ENCODE results near the gene RASA3.

Gene RASA3

DNA sequence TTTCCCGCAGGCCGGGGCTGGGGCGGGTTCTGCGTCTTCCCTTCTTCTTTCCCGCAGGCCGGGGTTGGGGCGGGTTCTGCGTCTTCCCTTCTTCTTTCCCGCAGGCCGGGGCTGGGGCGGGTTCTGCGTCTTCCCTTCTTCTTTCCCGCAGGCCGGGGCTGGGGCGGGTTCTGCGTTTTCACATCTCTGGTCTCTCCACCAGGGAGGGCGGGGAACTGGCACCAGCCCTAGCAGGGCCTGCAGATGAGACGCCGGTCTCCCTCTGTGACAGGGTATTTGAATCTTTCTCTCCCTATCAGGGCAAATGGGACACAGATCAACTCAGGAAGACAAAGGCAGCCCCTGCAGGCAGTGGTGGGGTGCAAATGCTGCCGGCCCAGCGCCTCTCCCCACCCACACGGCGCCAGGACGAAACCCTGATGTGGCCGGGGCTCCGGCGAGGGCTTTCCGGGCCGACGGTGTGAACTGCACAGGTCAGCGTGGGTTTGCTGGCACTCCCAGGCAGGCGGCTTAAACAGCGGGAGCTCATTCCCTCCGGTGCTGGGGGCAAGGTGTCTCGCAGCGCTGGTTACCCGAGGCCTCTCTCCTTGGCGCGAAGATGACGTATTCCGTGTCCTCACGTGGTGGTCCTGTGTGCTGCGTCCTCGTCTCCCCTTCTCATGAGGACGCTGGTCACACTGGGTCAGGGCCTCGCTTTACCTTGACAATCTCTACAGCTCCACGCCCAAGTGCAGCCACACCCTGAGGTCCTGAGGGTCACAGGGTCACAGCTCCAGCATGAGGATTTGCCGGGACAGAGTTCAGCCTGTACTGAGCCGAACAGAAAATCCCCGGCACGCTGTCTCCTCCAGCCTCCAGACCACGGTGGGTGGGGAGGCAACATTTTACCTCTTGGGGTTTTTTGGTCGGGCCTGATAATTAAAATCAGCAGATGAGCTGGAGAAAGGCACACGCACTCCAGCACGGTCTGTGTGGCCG lies 157.8 kb downstream of the RASA3 start:
- DNase-seq = no peak

DNA sequence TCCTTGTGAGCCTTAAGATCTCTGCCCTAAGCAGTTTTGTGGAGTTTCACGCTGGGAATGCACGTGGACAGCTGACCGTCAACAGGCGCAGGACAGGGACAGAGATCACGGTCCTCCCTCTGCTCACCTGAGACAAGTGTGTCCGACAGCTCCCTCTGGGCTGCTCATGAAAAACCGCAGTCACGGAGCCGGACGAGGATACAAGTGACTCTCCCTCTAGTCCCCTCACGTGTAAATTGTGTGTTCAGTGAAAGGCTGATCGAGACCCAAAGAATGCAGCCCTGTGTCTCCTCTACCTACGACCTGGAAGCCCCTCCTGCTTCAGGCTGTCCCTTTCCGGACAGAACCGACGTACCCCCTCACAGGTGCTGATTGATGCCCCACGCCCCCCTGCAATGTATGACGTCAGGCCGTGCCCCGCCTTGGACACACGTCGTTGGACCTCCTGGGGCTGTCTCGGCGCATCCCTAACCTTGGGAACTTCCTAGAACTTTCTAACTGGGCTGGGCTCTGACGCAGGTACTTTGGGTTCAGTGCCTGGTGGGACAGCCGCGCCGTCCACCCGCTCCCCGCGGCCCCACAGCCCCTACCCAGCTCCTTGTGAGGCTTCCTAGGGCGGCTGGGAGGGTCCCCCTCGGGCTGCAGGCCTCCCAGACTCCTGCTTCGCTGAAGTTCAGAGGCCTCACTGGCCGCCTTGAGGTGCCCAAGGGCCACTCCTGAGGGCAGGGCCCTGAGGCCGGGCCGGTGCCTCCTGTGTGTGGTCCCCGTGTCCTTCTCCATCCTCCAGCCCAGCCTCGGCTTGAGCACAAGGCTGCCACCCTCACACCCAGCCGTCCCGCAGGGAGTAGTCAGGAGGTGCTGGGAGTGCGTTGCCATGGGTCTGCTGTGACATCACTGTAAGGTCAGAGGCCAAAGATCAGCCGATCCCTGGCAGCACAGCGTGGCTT lies 158.9 kb downstream of the RASA3 start, which contains the start of gene C13orf46:
Gene C13orf46 (minus strand): TSS at position 859 of the 947 bp plus-strand sequence. CDS start 79 bp downstream, at position 780.
- DNase-seq = no peak

DNA sequence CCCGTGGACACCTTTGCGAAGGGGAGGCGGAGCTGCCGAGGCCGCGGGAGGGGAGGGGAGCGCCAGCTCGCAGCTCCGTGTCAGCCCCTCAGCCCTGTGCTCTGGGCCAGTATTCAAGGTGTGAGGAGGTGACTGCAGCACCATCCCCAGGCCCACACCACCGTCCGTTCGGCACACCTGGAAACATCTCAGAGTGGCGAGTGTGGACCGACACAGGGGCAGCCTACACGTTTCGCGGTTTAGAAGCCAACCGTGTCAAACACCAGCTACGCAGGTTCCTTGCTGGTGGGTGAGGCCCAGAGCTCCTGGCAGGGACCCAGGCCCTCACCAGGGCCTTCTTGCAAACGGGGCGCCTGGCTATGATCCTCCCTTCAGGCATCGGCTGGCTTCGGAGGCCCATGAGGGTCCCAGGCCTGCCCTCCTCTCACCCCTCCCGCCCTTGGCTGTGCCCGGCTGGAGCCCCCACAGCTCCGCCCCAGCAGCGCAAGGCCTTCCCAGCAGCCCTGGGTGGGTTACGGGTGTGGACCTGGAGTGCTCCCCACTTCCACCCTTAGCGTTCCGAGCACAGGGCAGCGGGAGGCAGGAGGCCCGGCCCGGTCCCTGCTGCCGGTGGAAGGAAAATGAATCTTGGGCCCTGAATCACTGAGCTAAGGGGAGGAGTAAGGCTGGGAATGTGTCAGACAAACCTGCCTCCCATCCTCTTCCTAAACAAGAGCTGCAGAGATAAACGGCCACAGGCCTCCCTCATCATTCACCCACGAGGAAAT lies 159.8 kb downstream of the RASA3 start:
- DNase-seq = no peak

DNA sequence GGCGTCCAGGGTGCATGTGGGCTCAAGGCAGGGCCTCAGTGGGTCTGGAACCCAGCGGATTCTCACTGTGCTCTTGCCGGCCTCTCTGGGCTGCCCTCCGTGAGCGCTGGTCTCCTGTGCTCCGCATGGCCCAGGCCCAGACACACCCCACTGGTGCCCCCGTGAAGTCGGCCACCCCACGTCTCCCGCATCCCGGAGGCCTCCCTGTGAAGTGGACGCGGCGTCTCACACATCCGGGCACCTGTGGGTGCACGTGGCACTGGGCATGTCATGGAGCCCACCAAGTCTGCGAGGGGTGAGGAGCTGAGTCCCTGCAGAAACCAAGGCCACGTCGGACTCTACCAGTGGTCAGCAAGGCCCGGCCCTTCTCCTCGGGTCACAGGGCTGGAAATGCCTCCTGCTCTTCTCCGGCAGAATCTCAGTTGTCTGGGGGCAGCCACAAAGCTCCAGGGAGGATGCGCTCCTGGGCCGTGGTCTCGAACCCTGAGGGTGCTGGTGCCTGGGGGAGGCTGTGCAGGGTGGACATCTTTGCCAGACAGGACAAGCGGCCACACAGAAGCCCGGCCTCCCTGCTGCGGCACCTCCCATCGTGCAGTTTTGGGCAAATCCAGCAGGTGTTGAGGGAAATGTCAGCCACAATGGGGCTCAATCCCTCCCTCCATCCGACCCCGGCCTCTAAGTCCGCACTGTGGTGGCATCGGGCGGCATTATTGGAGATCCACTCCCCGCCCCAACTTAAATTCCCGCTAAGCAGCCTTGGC lies 160.8 kb downstream of the RASA3 start:
- no peak for DNase-seq

DNA sequence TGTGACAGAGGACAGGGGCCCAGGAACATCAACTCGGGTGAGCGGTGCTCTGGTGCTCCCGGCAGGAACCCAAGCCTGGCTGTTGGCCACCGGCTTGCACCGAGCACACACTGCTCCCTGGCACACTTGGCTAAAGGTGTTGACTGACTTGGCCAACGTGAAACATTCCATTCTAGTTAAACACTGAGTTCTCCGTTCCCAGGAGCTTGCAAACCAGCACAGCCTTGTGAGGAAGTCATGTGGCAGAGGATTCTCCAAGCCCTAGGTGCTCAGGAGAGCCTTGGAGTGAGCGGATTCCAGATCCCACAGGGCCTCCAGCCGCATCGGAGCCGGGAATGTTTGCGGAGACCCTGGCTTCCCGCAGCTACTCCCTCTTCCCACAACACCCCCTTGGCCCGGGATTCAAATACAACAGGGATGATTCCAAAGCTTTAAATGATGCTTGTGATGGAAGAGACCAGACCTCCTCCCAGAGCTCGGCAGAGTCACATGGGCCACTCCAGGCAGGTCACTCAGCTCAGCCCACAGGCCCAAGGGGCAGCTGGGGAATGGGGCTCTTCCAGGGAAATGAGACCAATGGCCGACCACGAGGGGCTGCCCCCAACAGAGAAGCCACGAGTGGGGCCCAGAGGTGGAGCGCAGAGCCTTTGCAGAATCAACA lies 161.5 kb downstream of the RASA3 start:
- DNase-seq = no peak

DNA sequence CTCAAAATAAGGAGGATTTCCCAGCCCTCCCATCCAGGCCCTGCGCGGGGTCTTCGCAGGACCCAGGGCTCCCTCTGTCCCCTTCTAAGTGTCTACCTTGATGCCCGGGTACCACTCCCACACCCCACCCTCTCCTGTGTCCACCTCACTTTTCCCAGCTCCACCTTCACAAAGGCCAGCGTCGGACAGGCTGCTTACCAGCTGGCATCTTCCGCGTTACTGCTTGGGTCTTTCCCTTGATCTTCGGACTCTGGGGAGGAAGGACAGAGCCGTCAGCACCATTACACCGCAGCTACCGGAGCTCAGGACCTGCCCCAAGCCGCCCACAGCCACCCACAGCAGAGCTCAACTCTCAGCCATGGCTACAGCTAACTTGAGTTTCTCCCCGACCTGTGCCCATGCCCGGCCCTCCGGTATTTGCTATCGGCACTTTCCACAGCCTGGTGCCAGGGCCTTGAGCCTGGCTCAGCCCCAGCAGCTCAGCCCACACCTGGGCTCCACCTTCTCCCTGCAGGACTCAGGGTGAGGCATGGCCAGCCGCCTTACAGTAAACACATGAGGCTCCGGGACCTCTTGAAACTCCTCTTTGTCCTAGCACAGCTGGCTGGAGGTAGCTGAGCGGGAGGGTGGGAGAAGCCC lies 162.3 kb downstream of the RASA3 start:
- no peak for DNase-seq

DNA sequence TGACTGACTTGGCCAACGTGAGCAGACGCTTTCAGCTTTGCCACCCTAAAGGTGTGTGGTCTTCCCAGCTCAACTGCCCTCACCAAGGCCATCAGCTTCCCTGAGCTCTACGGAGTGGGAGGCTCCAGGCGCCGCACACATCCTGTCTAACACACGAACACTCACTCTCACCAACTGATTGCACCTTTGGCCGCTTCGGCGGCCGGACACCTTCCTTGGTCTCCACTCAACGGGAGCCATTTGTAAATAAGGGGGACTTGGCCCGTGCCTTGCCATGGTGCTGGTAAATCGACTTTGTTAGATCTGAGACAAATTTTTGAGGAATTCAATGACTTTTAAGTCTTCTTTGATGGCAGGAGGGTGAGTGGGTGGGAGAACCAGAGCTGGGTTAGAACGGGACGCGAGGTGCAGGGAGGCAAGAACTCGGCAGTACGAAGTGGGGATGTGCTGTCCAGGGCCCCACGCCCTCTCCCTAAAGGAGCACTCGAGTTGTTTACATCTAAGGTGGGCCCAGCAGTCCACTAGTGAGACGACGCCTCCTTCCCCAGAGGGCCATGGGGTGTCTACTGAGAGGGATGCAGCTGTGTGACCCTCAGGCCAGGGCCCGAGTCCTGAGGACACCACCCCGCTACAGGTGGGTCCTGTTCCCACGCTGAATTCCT lies 163.0 kb downstream of the RASA3 start:
- DNase-seq = no peak

DNA sequence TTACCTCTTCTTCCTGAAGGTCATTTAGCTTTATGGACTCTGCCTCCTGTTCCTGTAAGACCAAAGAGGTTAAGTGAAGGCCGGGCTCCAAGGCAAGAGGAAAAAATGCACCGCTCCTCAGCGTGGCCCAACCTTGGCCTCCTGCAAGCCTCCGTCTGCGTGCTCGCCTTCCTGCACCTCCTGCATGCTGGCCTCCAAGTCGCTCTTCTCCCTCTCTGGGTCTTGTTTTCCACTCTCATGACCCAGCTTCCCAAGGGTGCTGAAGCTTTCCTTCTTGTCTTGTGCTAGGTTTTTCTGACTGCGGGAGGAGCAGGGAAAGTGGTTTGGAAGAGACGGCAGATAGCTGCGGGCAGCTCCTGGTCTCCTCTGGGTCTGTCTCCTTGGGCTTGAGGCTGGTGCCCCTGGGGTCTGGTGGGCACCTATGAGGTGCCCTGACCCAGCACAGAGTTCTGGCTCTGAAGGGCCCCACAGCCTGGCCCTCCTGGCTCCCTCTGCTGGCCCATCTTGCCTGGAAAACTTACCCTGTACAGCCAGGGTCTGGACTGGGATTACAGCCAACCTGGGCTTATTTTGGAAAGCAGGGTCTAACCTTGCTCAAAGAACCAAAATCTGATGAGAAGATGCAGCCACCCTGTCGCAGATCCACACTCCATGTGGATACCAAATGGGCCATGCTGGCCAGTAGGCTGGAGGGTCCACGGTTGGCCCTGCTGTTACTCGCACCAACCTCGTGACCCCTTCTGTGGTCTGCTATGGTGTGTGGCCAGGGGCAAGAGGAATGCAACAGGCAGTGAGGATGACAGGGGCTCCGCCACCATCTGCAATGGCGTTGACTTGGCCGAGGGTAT lies 163.7 kb downstream of the RASA3 start:
- DNase-seq = no peak

DNA sequence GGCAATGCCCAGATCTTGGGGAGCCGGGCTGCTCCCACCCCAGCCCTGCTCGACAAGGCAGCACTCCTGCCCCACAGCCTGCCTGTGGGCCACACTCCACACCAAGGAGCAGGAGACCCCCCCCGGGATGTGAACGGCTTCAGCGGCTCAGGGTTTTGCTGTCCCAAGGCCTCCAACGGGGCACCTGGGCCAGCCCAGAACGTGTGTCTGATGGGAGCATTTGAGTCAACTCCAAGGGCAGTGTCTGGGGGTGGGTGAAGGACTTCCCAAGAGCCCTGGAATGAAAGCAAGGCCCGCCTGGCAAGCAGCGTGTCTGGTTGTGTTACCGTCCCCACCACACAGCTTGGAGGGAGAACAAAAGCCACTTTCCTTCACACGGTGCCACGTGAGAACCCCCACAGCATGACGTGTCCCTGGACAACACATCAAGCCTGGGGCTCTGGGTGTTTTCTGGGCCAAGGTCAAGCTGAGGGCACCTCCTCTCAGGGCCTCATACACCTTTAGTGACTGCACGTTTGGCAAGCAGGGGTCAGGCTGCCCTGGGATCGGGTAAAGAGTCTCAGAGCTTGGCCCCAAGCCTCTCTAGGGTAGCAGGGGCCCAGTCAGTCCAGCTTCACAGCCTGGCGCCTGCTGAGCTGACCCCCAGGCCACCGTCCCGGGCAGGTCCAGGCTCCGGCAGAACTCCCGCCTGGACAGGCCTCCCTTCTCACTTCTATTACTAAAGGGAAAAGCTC lies 164.5 kb downstream of the RASA3 start:
- DNase-seq = no peak

DNA sequence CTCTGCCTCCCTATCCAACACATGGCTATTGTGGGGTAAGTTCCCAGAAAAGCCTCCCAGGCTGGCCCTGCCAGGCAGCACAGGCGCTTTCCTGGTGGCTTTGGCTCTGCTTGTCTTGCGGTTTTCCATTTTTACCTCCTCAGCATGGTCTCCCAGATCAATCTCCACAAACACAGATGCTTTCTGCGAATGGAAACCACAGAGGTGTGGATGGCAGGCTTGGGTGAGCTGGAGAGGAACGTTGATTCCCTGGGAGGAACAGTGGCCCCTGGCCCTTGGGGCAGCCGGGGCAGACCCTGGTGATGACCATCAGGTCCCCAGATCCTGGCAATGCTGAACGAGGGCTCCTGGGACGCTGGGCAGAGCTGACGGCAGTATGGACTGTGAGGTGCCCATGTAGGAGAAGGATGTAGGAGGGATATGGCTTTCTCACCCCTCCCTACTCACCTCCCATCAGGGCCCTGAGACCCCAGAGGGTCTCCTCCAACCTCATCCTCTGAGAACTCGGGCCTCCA lies 165.2 kb downstream of the RASA3 start:
- no peak for DNase-seq

DNA sequence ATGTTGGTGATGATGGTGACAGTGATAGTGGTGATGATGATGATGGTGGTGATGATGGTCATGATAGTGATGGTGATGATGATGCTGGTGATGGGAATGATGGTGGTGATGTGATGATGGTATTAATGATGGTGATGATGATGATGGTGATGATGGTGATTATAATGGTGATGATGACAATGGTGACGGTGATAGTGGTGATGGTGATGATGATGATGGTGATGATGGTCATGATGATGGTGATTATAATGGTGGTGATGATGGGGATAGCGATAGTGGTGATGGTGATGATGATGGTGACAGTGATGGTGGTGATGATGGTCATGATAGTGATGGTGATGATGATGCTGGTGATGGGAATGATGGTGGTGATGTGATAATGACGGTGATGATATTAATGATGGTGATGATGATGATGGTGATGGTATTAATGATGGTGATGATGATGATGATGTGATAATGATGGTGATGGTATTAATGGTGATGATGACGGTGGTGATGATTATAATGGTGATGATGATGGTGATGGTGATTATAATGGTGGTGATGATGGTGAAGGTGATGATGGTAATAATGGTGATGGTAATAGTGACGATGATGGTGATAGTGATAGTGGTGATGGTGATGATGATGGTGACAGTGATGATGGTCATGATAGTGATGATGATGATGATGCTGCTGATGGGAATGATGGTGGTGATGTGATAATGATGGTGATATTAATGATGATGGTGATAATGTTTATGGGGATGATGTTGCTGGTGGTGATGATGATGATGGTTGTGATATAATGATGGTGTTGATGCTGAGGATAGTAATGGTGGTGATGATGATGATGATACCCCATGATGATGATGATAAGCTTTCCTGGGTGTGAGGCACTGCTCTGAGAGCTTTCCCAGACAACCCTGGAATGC lies 166.2 kb downstream of the RASA3 start:
- no peak for DNase-seq

DNA sequence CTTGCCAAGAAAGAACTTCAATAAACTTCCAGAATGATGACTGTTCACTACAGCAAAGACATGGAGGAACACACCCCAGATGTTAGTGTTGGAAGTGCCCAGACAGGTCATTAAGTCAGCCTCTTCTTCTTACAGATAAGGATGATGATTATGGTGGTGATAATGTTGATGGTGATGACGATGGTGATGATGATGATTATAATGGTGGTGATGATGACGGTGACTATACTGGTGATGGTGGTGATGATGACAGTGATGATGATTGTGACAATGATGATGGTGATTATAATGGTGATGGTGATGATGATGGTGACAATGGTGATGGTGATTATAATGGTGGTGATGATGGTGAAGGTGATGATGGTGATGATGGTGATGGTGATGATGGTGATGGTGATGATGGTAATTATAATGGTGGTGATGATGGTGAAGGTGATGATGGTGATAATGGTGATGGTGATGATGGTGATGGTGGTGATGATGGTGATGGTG lies 167.0 kb downstream of the RASA3 start:
- no peak for DNase-seq

DNA sequence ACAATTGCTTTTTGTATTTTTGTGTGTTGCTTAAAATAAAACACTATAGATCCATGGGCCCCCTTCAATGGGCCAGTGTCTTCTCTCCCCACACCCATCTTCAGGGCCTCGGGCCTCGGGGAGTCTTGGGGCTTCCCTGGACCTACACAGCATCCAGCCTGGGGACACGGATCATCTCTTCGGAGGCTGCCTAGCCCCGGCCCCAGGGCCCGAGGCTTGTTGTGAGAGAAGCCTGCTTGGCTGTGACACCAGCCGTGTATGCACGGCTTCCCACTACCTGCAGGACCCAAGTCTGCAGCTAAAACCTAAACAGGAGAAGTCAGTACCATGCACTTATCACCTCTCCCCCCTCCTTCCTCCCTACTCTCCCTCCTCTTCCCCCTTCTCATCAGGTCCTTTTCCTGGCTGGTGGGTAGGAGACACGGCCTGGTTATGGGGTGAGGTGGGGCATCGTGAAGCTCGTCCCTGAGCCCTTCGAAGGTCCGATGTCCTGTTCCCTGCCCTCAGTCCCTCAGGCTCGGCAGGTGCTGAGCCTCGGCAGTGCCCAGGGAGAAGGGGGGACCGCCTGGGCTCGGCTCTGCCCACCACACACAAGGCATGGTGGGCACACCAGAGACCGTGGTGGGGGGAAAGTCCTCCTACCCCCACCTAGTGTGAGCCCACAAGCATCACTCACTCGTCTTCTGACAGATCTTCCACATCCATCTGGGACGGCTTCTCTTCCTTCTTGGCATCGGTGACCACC lies 168.0 kb downstream of the RASA3 start:
- DNase-seq = no peak

DNA sequence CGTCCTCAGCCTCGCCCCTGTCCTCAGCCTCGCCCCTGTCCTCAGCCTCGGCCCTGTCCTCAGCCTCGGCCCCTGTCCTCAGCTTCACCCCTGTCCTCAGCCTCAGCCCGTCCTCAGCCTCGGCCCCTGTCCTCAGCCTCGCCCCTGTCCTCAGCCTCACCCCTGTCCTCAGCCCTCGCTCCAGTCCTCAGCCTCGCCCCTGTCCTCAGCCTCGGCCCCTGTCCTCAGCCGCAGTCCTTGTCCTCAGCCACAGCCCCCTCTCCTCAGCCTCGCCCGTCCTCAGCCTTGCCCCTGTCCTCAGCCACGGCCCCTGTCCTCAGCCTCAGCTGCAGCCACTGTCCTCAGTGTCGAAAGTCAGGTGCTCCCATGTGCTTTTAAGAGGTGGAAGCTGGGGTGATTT lies 169.0 kb downstream of the RASA3 start:
- no peak for DNase-seq

DNA sequence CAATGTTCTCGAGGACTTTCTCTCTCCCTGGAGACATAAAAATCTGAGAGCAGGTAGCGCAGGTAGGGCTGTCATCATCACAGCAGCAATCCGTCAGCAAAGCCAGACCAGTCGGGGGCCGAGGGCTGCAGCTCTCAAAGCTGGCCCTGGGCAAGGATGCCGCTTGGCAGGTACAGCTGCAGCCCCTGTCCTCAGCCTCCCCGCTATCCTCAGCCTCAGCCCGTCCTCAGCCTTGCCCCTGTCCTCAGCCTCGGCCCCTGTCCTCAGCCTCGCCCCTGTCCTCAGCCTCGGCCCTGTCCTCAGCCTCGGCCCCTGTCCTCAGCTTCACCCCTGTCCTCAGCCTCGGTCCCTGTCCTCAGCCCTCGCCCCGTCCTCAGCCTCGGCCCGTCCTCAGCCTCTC lies 169.4 kb downstream of the RASA3 start:
- no peak for DNase-seq

DNA sequence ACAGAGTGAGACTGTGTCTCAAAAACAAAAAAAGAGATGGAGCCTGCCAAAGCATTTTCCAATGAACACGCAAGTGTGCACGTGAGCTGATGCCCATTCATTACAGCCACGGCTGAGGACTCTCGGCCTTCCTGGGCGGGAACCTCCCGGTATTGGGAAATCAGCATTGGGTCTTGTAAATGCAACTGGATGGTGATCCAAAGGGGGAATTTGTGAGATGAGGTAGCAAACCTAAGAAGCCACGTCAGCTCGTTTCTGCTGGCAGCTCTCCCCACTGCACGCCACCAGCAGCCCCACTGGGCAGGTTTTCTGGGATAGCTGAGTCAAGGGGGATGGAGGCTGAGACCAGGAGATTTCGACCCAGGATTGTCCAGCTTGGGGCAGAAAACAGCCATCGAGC lies 170.0 kb downstream of the RASA3 start:
- DNase-seq = no peak

Data from hematopoietic multipotent progenitor cell treated with erythropoietin and hydrocortisone succinate and interleukin-3 and kit ligand, for 4 days (in vitro differentiated cells).